ENCODE results near the gene JDP2.

Gene JDP2

DNA sequence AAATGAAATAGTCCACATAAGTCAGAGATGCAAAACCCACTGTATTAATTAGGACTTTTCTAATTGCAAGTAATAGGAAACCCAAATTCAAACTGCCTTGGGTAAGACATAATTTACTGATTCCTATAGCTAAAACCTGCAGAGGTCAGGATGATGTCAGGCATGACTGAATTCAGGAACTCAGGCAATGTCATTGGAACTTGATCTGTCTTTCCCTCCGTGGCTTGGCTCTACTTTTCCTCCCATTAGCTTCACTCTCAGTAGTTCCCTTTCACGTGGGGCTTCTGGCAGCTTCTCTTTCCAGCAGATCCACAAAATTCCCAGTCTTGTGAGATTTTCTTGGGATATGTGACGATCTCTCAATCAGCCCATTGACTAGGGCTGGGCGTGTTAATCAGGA is 2.4 kb upstream of the JDP2 start:
- no peak overlapping the region for H3K4me2 ChIP-seq (ENCODE audit: low read length)
- no peak overlapping the region for H4K8ac ChIP-seq (ENCODE audit: low read depth, low read length)
- no peak overlapping the region for H4K5ac ChIP-seq (ENCODE audit: low read length)
- H3K4me1 ChIP-seq (ENCODE audit: control insufficient read depth, low read depth, low read length) = peaks cover 11% of the 10 kb centered on the region
- no peak overlapping the region for H3K9ac ChIP-seq (ENCODE audit: low read length)
- no peaks in the 10 kb centered on the region for H3K36me3 ChIP-seq (ENCODE audit: control insufficient read depth, insufficient read depth, low read length)
- H3K4me3 ChIP-seq (ENCODE audit: low read length) = no peak overlapping the region
- H3K79me1 ChIP-seq (ENCODE audit: low read length) = peaks cover 8% of the 10 kb centered on the region
- H3K27me3 ChIP-seq (ENCODE audit: insufficient read depth, low read length, poor library complexity) = no peaks in the 10 kb centered on the region
- no peak overlapping the region for H3K4ac ChIP-seq (ENCODE audit: low read depth, low read length)
- H3K23ac ChIP-seq (ENCODE audit: low read length) = no peak overlapping the region
- no CpG with 5 or more reads among the region's 4 CpGs for WGBS (ENCODE audit: extremely low coverage, insufficient coverage, low lambda C conversion rate)
- H2BK15ac ChIP-seq (replicated peaks; ENCODE audit: low read depth) = no peak overlapping the region
- no peak overlapping the region for H2BK120ac ChIP-seq (ENCODE audit: low read depth, low read length)
- peaks cover 20% of the 10 kb centered on the region for H3K79me2 ChIP-seq (ENCODE audit: control insufficient read depth, insufficient read depth, low read length)
- peak overlapping the region; percentile 11 for H3K56ac ChIP-seq (ENCODE audit: low read length)
- H3K27ac ChIP-seq (ENCODE audit: low read depth, low read length) = no peak overlapping the region
- H2BK5ac ChIP-seq (ENCODE audit: low read length) = no peak overlapping the region
- DNase-seq = peak; percentile 59
- no peak overlapping the region for H3K18ac ChIP-seq (ENCODE audit: low read length)
- H2AK5ac ChIP-seq (ENCODE audit: low read length) = no peak overlapping the region

GRCh38 chr14:75426332-75427125 is 1.3 kb upstream of the JDP2 start:
- no peak for DNase-seq
- Histone ChIP-seq H3K4ac (ENCODE audit: low read depth, low read length) (no peak overlapping the region), H2AK5ac (ENCODE audit: low read length) (no peak overlapping the region), H3K56ac (ENCODE audit: low read length) (peak overlapping the region; percentile 82), H3K79me1 (ENCODE audit: low read length) (peaks cover 18% of the 10 kb centered on the region), H3K9ac (ENCODE audit: low read length) (peak overlapping the region; percentile 83), H3K4me3 (ENCODE audit: low read length) (no peak overlapping the region), H4K8ac (ENCODE audit: low read depth, low read length) (no peak overlapping the region), H2BK5ac (ENCODE audit: low read length) (no peak overlapping the region), H3K23ac (ENCODE audit: low read length) (no peak overlapping the region), H3K4me2 (ENCODE audit: low read length) (peak overlapping the region; percentile 69), H3K79me2 (ENCODE audit: control insufficient read depth, insufficient read depth, low read length) (peaks cover 31% of the 10 kb centered on the region), H3K4me1 (ENCODE audit: control insufficient read depth, low read depth, low read length) (peaks cover 11% of the 10 kb centered on the region), H3K18ac (ENCODE audit: low read length) (peak overlapping the region; percentile 60), H4K5ac (ENCODE audit: low read length) (no peak overlapping the region), H3K36me3 (ENCODE audit: control insufficient read depth, insufficient read depth, low read length) (no peaks in the 10 kb centered on the region), H3K27ac (ENCODE audit: low read depth, low read length) (no peak overlapping the region), H2BK120ac (ENCODE audit: low read depth, low read length) (no peak overlapping the region), H3K27me3 (ENCODE audit: insufficient read depth, low read length, poor library complexity) (no peaks in the 10 kb centered on the region), H2BK15ac (replicated peaks; ENCODE audit: low read depth) (no peak overlapping the region)
- no CpG with 5 or more reads among the region's 10 CpGs for WGBS (ENCODE audit: extremely low coverage, insufficient coverage, low lambda C conversion rate)

DNA sequence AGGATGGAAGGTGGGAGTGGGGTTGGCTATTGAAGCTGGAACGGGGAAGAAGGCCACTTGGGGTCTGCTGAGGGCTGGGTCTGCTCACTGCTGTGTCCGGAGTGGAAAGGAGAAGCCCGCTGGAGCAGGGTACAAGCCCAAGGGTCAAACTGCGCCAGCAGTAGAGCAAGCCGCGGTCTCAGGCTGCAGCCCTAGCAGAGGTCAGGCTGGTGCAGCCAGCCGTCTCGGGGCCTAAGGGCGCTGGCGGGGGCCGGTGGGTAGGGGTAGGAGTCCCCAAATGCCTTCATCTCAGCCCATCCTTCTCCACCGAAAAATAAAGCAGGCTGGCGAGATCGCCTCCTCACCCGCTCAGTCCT is 718 bp upstream of the JDP2 start:
- Histone ChIP-seq H2AK5ac (ENCODE audit: low read length) (no peak overlapping the region), H2BK120ac (ENCODE audit: low read depth, low read length) (peak overlapping the region; percentile 84), H3K4me2 (ENCODE audit: low read length) (peak overlapping the region; percentile 69), H3K79me2 (ENCODE audit: control insufficient read depth, insufficient read depth, low read length) (peaks cover 37% of the 10 kb centered on the region), H4K5ac (ENCODE audit: low read length) (no peak overlapping the region), H3K4me3 (ENCODE audit: low read length) (peak overlapping the region; percentile 52), H3K9ac (ENCODE audit: low read length) (peak overlapping the region; percentile 83), H3K4ac (ENCODE audit: low read depth, low read length) (peak overlapping the region; percentile 38), H3K4me1 (ENCODE audit: control insufficient read depth, low read depth, low read length) (peaks cover 11% of the 10 kb centered on the region), H3K36me3 (ENCODE audit: control insufficient read depth, insufficient read depth, low read length) (peaks cover 4% of the 10 kb centered on the region), H2BK15ac (replicated peaks; ENCODE audit: low read depth) (no peak overlapping the region), H3K27me3 (ENCODE audit: insufficient read depth, low read length, poor library complexity) (no peaks in the 10 kb centered on the region), H3K27ac (ENCODE audit: low read depth, low read length) (no peak overlapping the region), H4K8ac (ENCODE audit: low read depth, low read length) (peak overlapping the region; percentile 68), H3K18ac (ENCODE audit: low read length) (peak overlapping the region; percentile 60), H2BK5ac (ENCODE audit: low read length) (no peak overlapping the region), H3K79me1 (ENCODE audit: low read length) (peaks cover 23% of the 10 kb centered on the region), H3K56ac (ENCODE audit: low read length) (peak overlapping the region; percentile 82), H3K23ac (ENCODE audit: low read length) (no peak overlapping the region)
- DNase-seq = no peak
- no CpG with 5 or more reads among the region's 15 CpGs for WGBS (ENCODE audit: extremely low coverage, insufficient coverage, low lambda C conversion rate)

DNA sequence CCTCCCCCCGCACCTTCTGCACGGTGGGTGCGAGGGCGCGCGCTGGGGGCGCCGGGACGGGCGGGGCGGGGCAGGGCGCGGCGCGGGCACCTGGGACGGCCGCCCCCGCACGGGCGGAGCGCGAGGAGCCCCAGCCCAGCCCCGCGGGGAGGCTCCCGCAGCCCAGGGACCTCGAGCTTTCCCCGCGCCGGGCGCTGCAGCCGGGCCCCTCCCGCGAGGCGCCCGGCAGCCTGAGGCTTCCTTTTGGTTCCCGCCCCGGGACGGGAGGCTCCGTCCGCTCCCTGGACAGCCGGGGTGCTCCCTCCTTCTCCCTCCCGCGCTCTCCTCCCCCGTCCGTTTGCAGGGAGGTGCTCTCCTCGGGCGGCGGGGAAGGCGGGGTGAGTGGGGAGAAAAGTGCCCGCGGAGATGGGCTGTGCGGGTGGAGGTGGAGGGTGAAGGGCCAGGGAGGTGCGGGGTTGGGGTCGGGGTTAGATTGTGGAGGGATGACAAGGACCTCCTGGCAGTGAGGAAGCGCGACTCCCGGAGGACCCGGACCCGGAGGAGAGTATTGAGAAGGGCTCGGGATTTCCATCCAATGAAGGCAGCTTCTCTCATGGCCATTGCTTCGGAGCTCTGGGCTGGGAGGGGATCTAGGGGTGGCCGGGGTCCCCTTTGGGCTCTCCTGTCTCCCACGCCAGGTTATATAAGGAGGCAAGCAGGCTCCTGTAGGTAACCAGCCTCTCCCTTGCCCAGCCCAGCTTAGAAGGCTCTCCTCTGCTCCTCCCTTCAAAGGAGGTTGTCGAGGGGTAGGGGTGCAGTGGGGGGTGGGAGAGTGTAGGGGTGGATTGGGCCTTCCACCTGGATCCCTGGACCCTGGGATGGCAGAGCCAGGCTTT is 645 bp downstream of the JDP2 start:
- Histone ChIP-seq H3K4me3 (ENCODE audit: low read length) (peak overlapping the region; percentile 64), H3K4me2 (ENCODE audit: low read length) (peak overlapping the region; percentile 82), H3K23ac (ENCODE audit: low read length) (no peak overlapping the region), H3K4me1 (ENCODE audit: control insufficient read depth, low read depth, low read length) (peaks cover 11% of the 10 kb centered on the region), H3K56ac (ENCODE audit: low read length) (peak overlapping the region; percentile 90), H3K79me2 (ENCODE audit: control insufficient read depth, insufficient read depth, low read length) (peaks cover 40% of the 10 kb centered on the region), H3K4ac (ENCODE audit: low read depth, low read length) (peak overlapping the region; percentile 97), H2BK15ac (replicated peaks; ENCODE audit: low read depth) (no peak overlapping the region), H3K27ac (ENCODE audit: low read depth, low read length) (no peak overlapping the region), H3K9ac (ENCODE audit: low read length) (peak overlapping the region; percentile 83), H3K27me3 (ENCODE audit: insufficient read depth, low read length, poor library complexity) (no peaks in the 10 kb centered on the region), H4K5ac (ENCODE audit: low read length) (no peak overlapping the region), H4K8ac (ENCODE audit: low read depth, low read length) (peak overlapping the region; percentile 95), H2AK5ac (ENCODE audit: low read length) (no peak overlapping the region), H3K79me1 (ENCODE audit: low read length) (peaks cover 31% of the 10 kb centered on the region), H3K18ac (ENCODE audit: low read length) (peak overlapping the region; percentile 99), H2BK120ac (ENCODE audit: low read depth, low read length) (peak overlapping the region; percentile 94), H2BK5ac (ENCODE audit: low read length) (no peak overlapping the region), H3K36me3 (ENCODE audit: control insufficient read depth, insufficient read depth, low read length) (peaks cover 7% of the 10 kb centered on the region)
- DNase-seq = peak; percentile 26
- WGBS (ENCODE audit: extremely low coverage, insufficient coverage, low lambda C conversion rate) = no CpG with 5 or more reads among the region's 64 CpGs

GRCh38 chr14:75429562-75429961 is 1.7 kb downstream of the JDP2 start:
- Histone ChIP-seq H3K27me3 (ENCODE audit: insufficient read depth, low read length, poor library complexity) (no peaks in the 10 kb centered on the region), H4K5ac (ENCODE audit: low read length) (no peak overlapping the region), H3K27ac (ENCODE audit: low read depth, low read length) (no peak overlapping the region), H3K9ac (ENCODE audit: low read length) (peak overlapping the region; percentile 83), H3K23ac (ENCODE audit: low read length) (no peak overlapping the region), H2AK5ac (ENCODE audit: low read length) (no peak overlapping the region), H3K4ac (ENCODE audit: low read depth, low read length) (no peak overlapping the region), H3K4me2 (ENCODE audit: low read length) (peak overlapping the region; percentile 82), H3K4me3 (ENCODE audit: low read length) (no peak overlapping the region), H3K79me1 (ENCODE audit: low read length) (peaks cover 36% of the 10 kb centered on the region), H2BK120ac (ENCODE audit: low read depth, low read length) (no peak overlapping the region), H3K79me2 (ENCODE audit: control insufficient read depth, insufficient read depth, low read length) (peaks cover 46% of the 10 kb centered on the region), H4K8ac (ENCODE audit: low read depth, low read length) (no peak overlapping the region), H3K4me1 (ENCODE audit: control insufficient read depth, low read depth, low read length) (peaks cover 11% of the 10 kb centered on the region), H2BK15ac (replicated peaks; ENCODE audit: low read depth) (no peak overlapping the region), H3K36me3 (ENCODE audit: control insufficient read depth, insufficient read depth, low read length) (peaks cover 12% of the 10 kb centered on the region), H3K56ac (ENCODE audit: low read length) (no peak overlapping the region), H3K18ac (ENCODE audit: low read length) (no peak overlapping the region), H2BK5ac (ENCODE audit: low read length) (no peak overlapping the region)
- DNase-seq = peak; percentile 18
- no CpG with 5 or more reads among the region's 1 CpG for WGBS (ENCODE audit: extremely low coverage, insufficient coverage, low lambda C conversion rate)
